ENCODE results near the gene SLC5A5.

SLC5A5 gene

DNA sequence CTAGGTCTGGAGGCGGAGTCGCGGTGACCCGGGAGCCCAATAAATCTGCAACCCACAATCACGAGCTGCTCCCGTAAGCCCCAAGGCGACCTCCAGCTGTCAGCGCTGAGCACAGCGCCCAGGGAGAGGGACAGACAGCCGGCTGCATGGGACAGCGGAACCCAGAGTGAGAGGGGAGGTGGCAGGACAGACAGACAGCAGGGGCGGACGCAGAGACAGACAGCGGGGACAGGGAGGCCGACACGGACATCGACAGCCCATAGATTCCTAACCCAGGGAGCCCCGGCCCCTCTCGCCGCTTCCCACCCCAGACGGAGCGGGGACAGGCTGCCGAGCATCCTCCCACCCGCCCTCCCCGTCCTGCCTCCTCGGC is at the start of gene SLC5A5:
SLC5A5 (plus strand) TSS at position 68 of the 373 bp plus-strand sequence. CDS start 375 bp downstream, outside the sequence.
- Histone ChIP-seq H3K4me1 (peaks cover 14% of the 10 kb centered on the region), H3K4me3 (no peak within 1 kb of the TSS), H3K9me3 (no peaks in the 10 kb centered on the region), H3K27me3 (peaks cover 50% of the 10 kb centered on the region), H3K36me3 (no peaks in the 10 kb centered on the region), H4K20me1 (peaks cover 13% of the 10 kb centered on the region; the same call in 1 of the 2 replicates), H3K9ac (no peak within 1 kb of the TSS), H3K27ac (no peak within 1 kb of the TSS), H3K4me2 (no peak within 1 kb of the TSS)
- no peak for TF ChIP-seq Cebpa-rat (IDR thresholded peaks at IDR 0.05)

DNA sequence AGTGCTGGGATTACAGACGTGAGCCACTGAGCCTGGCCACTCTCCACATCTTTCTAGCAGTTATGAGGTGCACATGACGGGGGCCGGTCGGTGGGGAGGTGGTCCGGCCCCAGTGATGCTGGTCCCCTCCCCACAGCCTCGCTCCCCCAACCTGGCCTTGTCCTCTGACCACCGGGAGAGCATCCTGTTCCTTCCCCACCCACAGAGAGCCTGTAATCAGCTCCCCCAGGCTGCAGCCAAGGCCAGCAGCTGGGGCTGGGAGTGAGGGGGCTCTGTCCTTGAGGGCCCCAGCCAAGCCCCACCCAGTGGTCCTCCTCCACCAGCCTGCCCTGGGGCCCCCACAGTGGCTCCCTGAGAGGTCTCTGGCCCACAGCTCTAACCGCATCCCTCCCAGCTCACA is 47.4 kb upstream of the SLC5A5 start:
- Histone ChIP-seq H3K36me3 (peaks cover 30% of the 10 kb centered on the region), H3K9ac (no peak overlapping the region), H3K9me3 (no peaks in the 10 kb centered on the region), H3K27ac (no peak overlapping the region), H3K27me3 (no peaks in the 10 kb centered on the region), H3K4me1 (no peaks in the 10 kb centered on the region), H4K20me1 (no peaks in the 10 kb centered on the region), H3K4me3 (no peak overlapping the region), H3K4me2 (no peak overlapping the region)
- no peak for TF ChIP-seq Cebpa-rat (IDR thresholded peaks at IDR 0.05)

DNA sequence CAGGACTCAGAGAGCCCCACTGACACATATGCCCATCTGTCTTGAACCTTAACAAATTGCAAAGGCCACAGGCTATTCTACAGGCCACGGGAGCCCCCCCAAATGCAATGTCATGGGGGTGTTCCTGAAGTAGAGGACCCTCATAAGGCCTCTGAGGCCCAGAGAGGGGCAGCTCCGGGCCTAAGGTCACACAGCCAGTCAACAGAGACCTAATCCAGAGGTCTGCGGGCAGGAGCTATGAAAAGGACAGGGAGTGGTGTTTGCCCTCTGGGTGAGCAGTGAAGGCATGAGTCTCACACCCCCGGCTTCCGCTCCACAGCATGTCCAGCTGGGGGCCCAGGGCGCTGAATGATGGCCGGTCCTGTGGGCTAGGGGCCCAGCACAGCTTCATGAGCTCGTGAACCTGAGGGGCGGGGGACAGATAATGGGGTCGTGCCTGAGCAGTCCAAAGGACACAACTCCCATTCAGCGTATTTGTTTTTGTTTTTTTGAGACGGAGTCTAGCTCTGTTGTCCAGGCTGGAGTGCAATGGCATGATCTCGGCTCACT is 45.2 kb upstream of the SLC5A5 start:
- Histone ChIP-seq H3K4me2 (no peak overlapping the region), H3K4me1 (no peaks in the 10 kb centered on the region), H4K20me1 (no peaks in the 10 kb centered on the region), H3K9ac (no peak overlapping the region), H3K27ac (no peak overlapping the region), H3K36me3 (peaks cover 48% of the 10 kb centered on the region), H3K9me3 (peaks cover 5% of the 10 kb centered on the region; the same call in 1 of the 2 replicates), H3K4me3 (no peak overlapping the region), H3K27me3 (no peaks in the 10 kb centered on the region)
- TF ChIP-seq Cebpa-rat (IDR thresholded peaks at IDR 0.05) = no peak

DNA sequence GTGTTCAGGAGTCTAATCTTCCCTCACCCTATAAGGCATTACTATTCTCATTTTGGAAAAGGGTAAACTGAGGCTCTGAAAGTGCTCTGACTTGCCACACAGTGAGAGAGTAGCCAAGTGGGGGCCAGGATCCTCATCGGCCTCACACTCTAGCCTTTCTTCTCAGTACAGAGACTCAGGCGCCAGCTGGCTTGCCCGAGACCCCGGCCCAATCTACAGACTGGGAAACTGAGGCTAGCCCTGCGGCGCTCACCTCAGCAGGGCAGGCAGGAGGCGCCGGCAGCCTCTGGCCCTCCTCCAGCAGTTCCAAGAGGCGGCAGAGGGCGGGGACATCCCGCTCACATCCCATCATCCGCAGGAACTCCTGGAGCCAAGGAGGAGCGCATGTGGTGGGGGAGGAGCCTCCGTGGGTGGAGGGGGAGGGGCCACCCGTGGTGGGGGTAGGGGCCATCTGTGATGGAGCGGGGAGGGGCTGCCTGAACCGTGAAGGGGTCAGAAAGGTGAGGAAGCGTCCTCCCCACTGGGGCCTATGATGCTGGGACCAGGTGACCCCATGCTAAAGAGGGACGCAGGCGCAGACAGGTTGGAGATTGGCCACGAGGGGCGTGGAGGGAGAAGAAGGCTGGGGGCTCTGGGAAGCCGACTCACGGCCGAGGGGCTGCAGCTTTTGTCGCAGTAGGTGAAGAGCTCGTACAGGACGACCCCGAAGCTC is 41.7 kb upstream of the SLC5A5 start:
- H3K4me3 ChIP-seq = no peak overlapping the region
- no peak overlapping the region for H3K27ac ChIP-seq
- H3K9ac ChIP-seq = no peak overlapping the region
- no peaks in the 10 kb centered on the region for H4K20me1 ChIP-seq
- H3K4me2 ChIP-seq = no peak overlapping the region
- no peak for TF ChIP-seq Cebpa-rat (IDR thresholded peaks at IDR 0.05)
- peaks cover 79% of the 10 kb centered on the region for H3K36me3 ChIP-seq
- H3K4me1 ChIP-seq = no peaks in the 10 kb centered on the region
- peaks cover 6% of the 10 kb centered on the region; the same call in 1 of the 2 replicates for H3K9me3 ChIP-seq
- no peaks in the 10 kb centered on the region for H3K27me3 ChIP-seq

DNA sequence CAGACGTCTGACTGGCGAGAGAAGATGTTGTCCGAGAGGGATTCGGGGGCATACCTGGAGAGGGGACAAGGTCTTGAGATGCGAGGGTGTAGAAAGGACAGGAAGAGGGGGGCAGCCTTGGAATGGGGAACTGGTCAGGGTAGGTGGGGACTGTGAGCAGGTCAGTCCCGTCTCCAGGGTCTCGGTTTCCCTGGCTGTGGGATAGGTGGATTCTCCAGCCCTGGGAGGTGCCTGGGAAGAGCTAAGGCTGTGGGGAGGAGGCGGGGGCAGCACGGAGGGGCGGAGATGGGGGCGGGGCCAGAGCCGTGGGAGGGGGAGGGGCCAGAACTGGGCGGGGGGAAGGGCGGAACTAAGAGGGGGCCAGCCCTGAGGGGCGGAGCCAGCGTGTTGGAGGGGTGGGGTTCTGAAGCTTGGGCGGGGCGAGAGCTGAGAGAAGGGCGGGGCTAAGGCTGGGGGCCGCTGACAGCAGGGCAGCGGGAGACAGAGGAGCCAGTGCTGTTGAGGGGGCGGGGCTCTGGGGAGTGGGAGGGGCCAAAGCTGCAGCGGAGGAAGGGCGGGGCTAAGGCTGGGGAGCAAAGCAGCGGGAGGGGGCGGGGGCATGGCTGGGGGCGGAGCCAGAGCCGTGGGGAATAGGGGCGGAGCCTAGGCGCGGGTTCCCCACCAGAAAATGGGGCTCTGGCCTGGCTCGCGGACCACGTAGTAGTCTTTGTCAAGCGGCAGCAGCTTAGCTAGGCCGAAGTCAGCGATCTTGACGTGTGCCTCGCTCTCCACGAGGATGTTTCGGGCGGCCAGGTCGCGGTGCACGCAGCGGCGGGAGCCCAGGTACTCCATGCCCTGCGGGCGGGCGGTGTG is 41.0 kb upstream of the SLC5A5 start:
- no peaks in the 10 kb centered on the region for H4K20me1 ChIP-seq
- TF ChIP-seq Cebpa-rat (IDR thresholded peaks at IDR 0.05) = no peak
- H3K4me3 ChIP-seq = no peak overlapping the region

DNA sequence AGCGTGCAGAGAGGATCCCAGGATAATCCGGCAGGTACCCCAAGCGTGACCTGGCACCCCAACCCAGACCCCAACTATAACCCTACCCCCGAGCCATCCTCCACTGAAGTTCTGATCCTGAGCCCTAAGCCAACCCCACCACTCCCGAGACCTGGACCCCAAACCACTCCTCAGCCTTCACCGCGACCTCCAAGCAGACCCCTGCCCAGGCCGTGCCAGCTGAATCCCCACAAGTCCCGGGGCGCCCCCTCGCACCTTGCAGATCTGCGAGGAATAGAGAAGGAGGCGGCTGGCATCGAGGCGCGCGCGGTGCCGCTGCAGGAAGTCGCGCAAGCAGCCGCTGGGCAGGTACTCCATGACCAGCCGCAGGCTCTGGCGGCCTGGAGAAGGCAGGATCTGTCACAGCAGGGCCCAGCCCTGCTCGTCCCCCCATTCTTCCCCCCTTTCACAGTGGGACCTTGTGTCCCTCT is 40.3 kb upstream of the SLC5A5 start:
- peaks cover 6% of the 10 kb centered on the region; the same call in 1 of the 2 replicates for H3K9me3 ChIP-seq
- H4K20me1 ChIP-seq = no peaks in the 10 kb centered on the region
- peaks cover 83% of the 10 kb centered on the region for H3K36me3 ChIP-seq
- H3K9ac ChIP-seq = no peak overlapping the region
- no peak overlapping the region for H3K4me2 ChIP-seq
- no peak overlapping the region for H3K27ac ChIP-seq
- H3K4me1 ChIP-seq = no peaks in the 10 kb centered on the region; the same call in 1 of the 2 replicates
- no peak overlapping the region for H3K4me3 ChIP-seq
- TF ChIP-seq Cebpa-rat (IDR thresholded peaks at IDR 0.05) = no peak
- H3K27me3 ChIP-seq = no peaks in the 10 kb centered on the region

More for the DNA sequence above, 41.0 kb upstream of the SLC5A5 start:
- Histone ChIP-seq H3K4me2 (no peak overlapping the region), H3K4me1 (no peaks in the 10 kb centered on the region; the same call in 1 of the 2 replicates), H3K36me3 (peaks cover 82% of the 10 kb centered on the region), H3K27me3 (no peaks in the 10 kb centered on the region), H3K9ac (no peak overlapping the region), H3K9me3 (peaks cover 6% of the 10 kb centered on the region; the same call in 1 of the 2 replicates), H3K27ac (no peak overlapping the region)

DNA sequence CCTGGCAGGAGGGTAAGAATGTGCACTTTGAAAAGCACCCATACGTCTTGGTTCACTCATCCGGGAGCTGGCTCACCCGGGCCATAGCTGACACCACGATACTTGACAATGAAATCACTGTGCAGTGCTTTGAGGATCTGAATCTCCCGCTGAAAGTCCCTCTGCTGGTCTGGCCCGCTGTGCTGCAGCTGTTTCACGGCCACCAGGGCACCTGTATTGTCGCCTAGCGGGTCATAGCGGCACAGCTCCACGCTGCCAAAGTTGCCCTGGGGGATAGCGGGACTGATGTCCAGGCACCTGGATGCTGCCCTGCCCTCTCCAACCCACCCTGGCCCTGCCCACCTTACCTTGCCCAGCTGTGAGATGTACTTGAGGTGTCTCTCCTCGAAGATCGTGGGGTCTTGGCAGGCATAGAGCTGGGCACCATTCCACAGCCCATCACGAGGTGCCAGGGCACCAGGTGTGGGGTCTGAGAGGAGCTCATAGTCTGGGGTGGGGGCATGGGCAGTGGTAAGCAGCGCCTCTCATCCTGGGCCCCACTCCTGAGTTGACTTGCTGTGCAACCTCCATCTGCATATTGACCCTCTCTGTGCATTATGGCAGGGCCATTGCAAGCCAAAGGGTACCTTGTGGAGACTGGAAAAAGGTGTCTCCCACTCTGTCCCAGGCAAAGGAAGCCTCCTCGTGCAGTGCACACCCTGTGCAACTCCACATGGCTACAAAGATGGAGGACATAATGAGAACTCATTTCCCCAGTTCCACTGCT is 39.1 kb upstream of the SLC5A5 start:
- Histone ChIP-seq H3K9ac (no peak overlapping the region), H3K27ac (no peak overlapping the region), H4K20me1 (no peaks in the 10 kb centered on the region)

DNA sequence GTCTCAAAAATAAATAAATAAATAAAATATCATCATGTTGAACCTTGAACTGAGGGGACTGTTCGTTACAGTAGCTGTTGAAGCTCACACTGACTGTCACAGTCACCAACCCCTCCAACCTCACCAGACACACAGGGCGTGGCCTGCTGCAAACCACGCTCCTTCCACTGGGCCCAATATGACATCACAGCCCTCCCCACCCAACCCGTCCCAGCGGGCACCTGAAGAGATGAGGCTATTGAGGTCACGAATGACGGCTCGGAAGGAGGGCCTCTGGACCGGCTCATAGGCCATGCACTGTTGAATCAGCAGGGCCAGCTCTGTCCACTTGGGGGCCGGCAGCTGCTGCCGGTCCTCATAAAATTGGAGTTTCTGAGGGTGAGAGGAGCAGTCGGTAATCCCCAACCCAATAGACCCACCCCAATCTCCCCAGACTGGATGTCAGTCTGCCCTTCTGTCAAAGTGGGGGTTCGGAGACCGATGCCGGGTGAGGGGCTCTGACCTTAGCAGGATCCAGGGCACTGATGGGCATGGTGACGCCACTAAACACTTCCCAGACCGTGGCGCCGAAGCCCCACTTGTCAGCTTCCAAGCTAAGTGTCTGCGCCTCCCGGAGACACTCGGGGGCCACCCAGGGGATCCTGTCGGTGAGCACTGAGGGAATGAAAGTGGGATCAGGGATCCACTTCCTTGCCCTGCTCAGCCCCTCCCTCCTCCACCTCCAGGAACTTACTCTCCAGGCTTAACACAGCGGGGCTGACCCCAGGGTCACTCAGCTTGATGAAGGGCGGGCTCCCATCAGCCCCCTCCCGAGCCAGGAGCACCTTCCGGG is 37.2 kb upstream of the SLC5A5 start:
- no peaks in the 10 kb centered on the region; the same call in 1 of the 2 replicates for H3K4me1 ChIP-seq
- H3K27me3 ChIP-seq = no peaks in the 10 kb centered on the region
- peaks cover 93% of the 10 kb centered on the region for H3K36me3 ChIP-seq
- H3K4me3 ChIP-seq = no peak overlapping the region
- TF ChIP-seq Cebpa-rat (IDR thresholded peaks at IDR 0.05) = no peak
- H3K9ac ChIP-seq = no peak overlapping the region
- no peaks in the 10 kb centered on the region for H4K20me1 ChIP-seq
- no peak overlapping the region for H3K4me2 ChIP-seq
- no peak overlapping the region for H3K27ac ChIP-seq
- peaks cover 6% of the 10 kb centered on the region; the same call in 1 of the 2 replicates for H3K9me3 ChIP-seq

More for the DNA sequence above, 39.1 kb upstream of the SLC5A5 start:
- H3K9me3 ChIP-seq = peaks cover 6% of the 10 kb centered on the region; the same call in 1 of the 2 replicates
- no peaks in the 10 kb centered on the region for H3K27me3 ChIP-seq
- peaks cover 87% of the 10 kb centered on the region for H3K36me3 ChIP-seq
- TF ChIP-seq Cebpa-rat (IDR thresholded peaks at IDR 0.05) = no peak
- H3K4me1 ChIP-seq = no peaks in the 10 kb centered on the region; the same call in 1 of the 2 replicates
- no peak overlapping the region for H3K4me2 ChIP-seq
- no peak overlapping the region for H3K4me3 ChIP-seq
